Measurements from ENCODE around the gene CAPN11. TPM values are rescaled to one million over a fixed set of nuclear protein-coding genes. Genes with fewer than 3 reads are reported as not detected.

Gene CAPN11
- total and polyA plus RNA-seq, 2 of the 4 experiments (the other 2 are of a cell fraction) = not detected

- WGBS, 2 experiments (ENCODE audit: extremely low coverage in 2 of 2, insufficient read length in 1 of 2) = 100% methylated on average over 1 of the region's 6 CpGs; no CpG with 5 or more reads in 1 of the 2 experiments
- H3K27me3 ChIP-seq (ENCODE audit: control insufficient read depth, insufficient read depth, low read length) = no peaks in the 10 kb centered on the region
- no peak overlapping the region for H3K56ac ChIP-seq (ENCODE audit: extremely low read depth, insufficient read depth, low read length)
- ChIA-PET CTCF (no interaction called here), POLR2A (ENCODE audit: unreplicated experiment) (no interaction called here)
- H4K8ac ChIP-seq (ENCODE audit: low read depth in 2 of 2, low read length in 2 of 2) = no peak overlapping the region
- H3K4me1 ChIP-seq (ENCODE audit: control insufficient read depth, insufficient read depth, low read length) = peaks cover 6% of the 10 kb centered on the region
- H3K23ac ChIP-seq (ENCODE audit: low read depth, low read length) = no peak overlapping the region
- H3K79me1 ChIP-seq (ENCODE audit: low read depth in 1 of 2, low read length in 2 of 2) = peaks cover 0 to 8% of the 10 kb centered on the region in 2 experiments; a peak in 1 of 4 replicates
- no peak overlapping the region for H3K4me3 ChIP-seq (ENCODE audit: insufficient read depth, low read depth, low read length)
- no peak overlapping the region for H2BK20ac ChIP-seq (ENCODE audit: low read depth, low read length)
- H2AFZ ChIP-seq (replicated peaks; ENCODE audit: low read length, poor library complexity) = no peak overlapping the region
- no peak for TF ChIP-seq USF2 (IDR thresholded peaks at IDR 0.05; ENCODE audit: low read depth, low read length)
- no peak for TF ChIP-seq RAD21 (IDR thresholded peaks at IDR 0.05; ENCODE audit: low read length)
- TF ChIP-seq RFX5 (IDR thresholded peaks at IDR 0.05; ENCODE audit: low read depth, low read length) = no peak
- no peak for TF ChIP-seq CHD1 (IDR thresholded peaks at IDR 0.05; ENCODE audit: low read depth, low read length)
- TF ChIP-seq MAZ (IDR thresholded peaks at IDR 0.05; ENCODE audit: borderline replicate concordance, low read depth, low read length) = no peak
- dilution Hi-C loops (cut with HindIII; ENCODE audit: low sequenced_read_pairs, unreplicated experiment) (no loop called here), in situ Hi-C loops (cut with MboI; ENCODE audit: low sequenced_read_pairs) (no loop called here), intact Hi-C loops (cut with micrococcal nuclease) (no loop called here)
- no peak overlapping the region for H2BK15ac ChIP-seq (ENCODE audit: low read depth, low read length)
- no peak overlapping the region for H3K4me2 ChIP-seq (ENCODE audit: low read depth, low read length)
- no peak overlapping the region for H3K4ac ChIP-seq (ENCODE audit: low read depth, low read length)
- H3K36me3 ChIP-seq (ENCODE audit: control insufficient read depth, insufficient read depth, low read length) = peaks cover 2% of the 10 kb centered on the region; the same call in 1 of the 2 replicates
- no peak overlapping the region for H3K18ac ChIP-seq (ENCODE audit: low read depth, low read length)
- H3K14ac ChIP-seq (replicated peaks; ENCODE audit: low read depth, low read length) = no peak overlapping the region
- H4K20me1 ChIP-seq (ENCODE audit: insufficient read depth, low read length) = no peaks in the 10 kb centered on the region
- no peak overlapping the region for H2AK5ac ChIP-seq (ENCODE audit: low read depth, low read length)
- no peaks in the 10 kb centered on the region for H3K9me1 ChIP-seq (ENCODE audit: insufficient read depth, low read length)
- H4K91ac ChIP-seq (ENCODE audit: insufficient read depth, low read depth, low read length) = no peak overlapping the region
- H2BK120ac ChIP-seq (ENCODE audit: low read depth, low read length) = no peak overlapping the region
- no TSS peak for BruUV-seq (replicated peaks)
- DNase-seq (no peak), ATAC-seq (ENCODE audit: low read depth) (no peak)
- H3K9ac ChIP-seq (ENCODE audit: low read depth, low read length) = no peak overlapping the region
- no peak overlapping the region for H2BK5ac ChIP-seq (ENCODE audit: low read depth, low read length, poor library complexity, severe bottlenecking)
- no peak overlapping the region for H3K27ac ChIP-seq (ENCODE audit: insufficient read depth, low read length)
- no peak overlapping the region for H4K5ac ChIP-seq (ENCODE audit: low read depth, low read length)
- H3K9me3 ChIP-seq (ENCODE audit: control insufficient read depth, insufficient read depth, low read length) = no peaks in the 10 kb centered on the region
- H2AK9ac ChIP-seq (replicated peaks; ENCODE audit: low read depth, low read length, poor library complexity) = no peak overlapping the region
These were observed 69.4 kb downstream of the CAPN11 start for GRCh38 chr6:44228031-44228430.
